ENCODE data around the gene CIZ1.
"Not testable (repeated sequence)": the region's sequence is repeated elsewhere in the genome, so short reads cannot be mapped to it uniquely, and the experiment has no call there.

The CIZ1 gene, protein sequence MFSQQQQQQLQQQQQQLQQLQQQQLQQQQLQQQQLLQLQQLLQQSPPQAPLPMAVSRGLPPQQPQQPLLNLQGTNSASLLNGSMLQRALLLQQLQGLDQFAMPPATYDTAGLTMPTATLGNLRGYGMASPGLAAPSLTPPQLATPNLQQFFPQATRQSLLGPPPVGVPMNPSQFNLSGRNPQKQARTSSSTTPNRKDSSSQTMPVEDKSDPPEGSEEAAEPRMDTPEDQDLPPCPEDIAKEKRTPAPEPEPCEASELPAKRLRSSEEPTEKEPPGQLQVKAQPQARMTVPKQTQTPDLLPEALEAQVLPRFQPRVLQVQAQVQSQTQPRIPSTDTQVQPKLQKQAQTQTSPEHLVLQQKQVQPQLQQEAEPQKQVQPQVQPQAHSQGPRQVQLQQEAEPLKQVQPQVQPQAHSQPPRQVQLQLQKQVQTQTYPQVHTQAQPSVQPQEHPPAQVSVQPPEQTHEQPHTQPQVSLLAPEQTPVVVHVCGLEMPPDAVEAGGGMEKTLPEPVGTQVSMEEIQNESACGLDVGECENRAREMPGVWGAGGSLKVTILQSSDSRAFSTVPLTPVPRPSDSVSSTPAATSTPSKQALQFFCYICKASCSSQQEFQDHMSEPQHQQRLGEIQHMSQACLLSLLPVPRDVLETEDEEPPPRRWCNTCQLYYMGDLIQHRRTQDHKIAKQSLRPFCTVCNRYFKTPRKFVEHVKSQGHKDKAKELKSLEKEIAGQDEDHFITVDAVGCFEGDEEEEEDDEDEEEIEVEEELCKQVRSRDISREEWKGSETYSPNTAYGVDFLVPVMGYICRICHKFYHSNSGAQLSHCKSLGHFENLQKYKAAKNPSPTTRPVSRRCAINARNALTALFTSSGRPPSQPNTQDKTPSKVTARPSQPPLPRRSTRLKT

GRCh38 chr9:128191406-128192046 lies at the start of gene CIZ1:
Gene CIZ1, minus strand, starts transcription at chr9:128191572. Its CDS starts 715 bp downstream, at chr9:128190857.
- peaks cover 23% of the 10 kb centered on the region for H3K4me1 Mint-ChIP-seq (ENCODE audit: low read depth)
- H3K4me3 Mint-ChIP-seq, result peak within 1 kb of the TSS; percentile 99
- peaks cover 22% of the 10 kb centered on the region for H3K36me3 Mint-ChIP-seq (ENCODE audit: low read depth)
- no peaks in the 10 kb centered on the region for H3K27me3 Mint-ChIP-seq (ENCODE audit: low read depth)
- no peaks in the 10 kb centered on the region for H3K9me3 Mint-ChIP-seq
- peak within 1 kb of the TSS; percentile 92 for H3K27ac Mint-ChIP-seq

- Mint-ChIP-seq H3K27me3 (ENCODE audit: low read depth) (peaks cover 4% of the 10 kb centered on the region), H3K36me3 (ENCODE audit: low read depth) (no peaks in the 10 kb centered on the region), H3K9me3 (no peaks in the 10 kb centered on the region), H3K4me3 (no peak overlapping the region), H3K27ac (no peak overlapping the region), H3K4me1 (ENCODE audit: low read depth) (no peaks in the 10 kb centered on the region)
Measured at GRCh38 chr9:128233817-128234406, 42.5 kb upstream of the CIZ1 start.

DNA sequence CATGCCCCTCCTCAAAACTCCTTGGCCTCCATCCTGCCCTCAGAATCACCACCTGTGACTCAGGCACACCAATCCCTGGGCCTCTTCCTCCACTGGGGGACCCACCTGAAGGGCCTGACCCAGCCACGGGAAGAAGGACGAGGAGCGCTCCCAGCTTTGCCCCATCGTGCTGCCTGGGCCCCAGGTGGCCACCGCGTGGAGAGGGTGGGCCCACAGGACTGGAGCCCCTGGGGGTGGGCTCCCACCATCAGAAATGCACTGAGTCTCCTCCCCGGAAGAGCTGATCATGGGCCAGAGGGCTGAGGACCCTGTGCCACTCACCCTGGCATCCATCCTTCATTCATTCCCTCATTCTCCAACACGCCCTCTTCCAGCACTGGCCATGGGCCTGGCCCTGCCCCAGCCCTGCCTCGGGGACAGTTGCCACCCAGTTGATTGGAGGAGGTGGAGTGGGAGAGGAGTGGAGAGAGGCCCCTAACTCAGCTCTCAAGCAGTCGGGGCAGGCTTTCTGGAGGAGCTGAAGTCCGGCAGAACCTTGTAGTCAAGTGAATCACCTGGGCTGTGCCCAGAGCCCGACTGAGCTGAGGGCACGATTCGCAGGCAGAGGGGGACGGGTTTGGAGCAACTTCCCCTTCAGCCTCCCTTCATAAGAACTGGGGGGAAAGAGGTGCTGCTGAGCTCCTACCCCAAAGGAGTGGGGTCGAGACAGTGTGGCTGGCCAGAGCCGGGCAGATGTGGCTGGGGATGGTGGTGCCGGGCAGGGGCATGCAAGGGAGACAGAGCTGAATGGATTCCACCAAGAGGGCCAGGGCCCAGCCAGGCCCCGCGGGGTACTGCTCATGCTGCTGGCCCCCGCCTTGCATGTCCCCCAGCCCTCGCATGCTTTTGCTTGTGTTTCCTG lies 41.4 kb upstream of the CIZ1 start:
- Mint-ChIP-seq H3K27me3 (ENCODE audit: low read depth) (peaks cover 4% of the 10 kb centered on the region), H3K4me3 (no peak overlapping the region), H3K36me3 (ENCODE audit: low read depth) (no peaks in the 10 kb centered on the region), H3K4me1 (ENCODE audit: low read depth) (no peaks in the 10 kb centered on the region), H3K9me3 (no peaks in the 10 kb centered on the region), H3K27ac (no peak overlapping the region)

- H3K9me3 Mint-ChIP-seq, result no peaks in the 10 kb centered on the region
- no peaks in the 10 kb centered on the region for H3K36me3 Mint-ChIP-seq (ENCODE audit: low read depth)
- H3K27ac Mint-ChIP-seq, result no peak overlapping the region
- peaks cover 4% of the 10 kb centered on the region for H3K27me3 Mint-ChIP-seq (ENCODE audit: low read depth)
- no peaks in the 10 kb centered on the region for H3K4me1 Mint-ChIP-seq (ENCODE audit: low read depth)
- no peak overlapping the region for H3K4me3 Mint-ChIP-seq
Measured at GRCh38 chr9:128231638-128232527, 40.5 kb upstream of the CIZ1 start.

DNA sequence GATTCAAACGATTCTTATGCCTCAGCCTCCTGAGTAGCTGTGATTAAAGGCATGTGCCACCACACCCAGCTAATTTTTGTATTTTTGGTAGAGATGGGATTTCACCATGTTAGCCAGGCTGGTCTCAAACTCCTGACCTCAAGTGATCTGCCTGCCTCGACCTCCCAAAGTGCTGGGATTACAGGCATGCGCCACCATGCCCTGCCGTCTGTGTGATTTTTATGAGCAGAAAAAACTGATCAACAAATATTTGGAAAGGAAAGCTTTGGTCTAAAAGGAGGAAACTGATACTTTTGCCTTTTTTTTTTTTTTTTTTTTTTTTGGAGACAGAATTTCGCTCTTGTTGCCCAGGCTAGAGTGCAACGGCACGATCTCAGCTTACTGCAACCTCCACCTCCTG lies 39.5 kb upstream of the CIZ1 start:
- not testable (repeated sequence) for H3K36me3 Mint-ChIP-seq (ENCODE audit: low read depth); H3K4me3 Mint-ChIP-seq; H3K4me1 Mint-ChIP-seq (ENCODE audit: low read depth); H3K27me3 Mint-ChIP-seq (ENCODE audit: low read depth); H3K9me3 Mint-ChIP-seq; H3K27ac Mint-ChIP-seq

- Mint-ChIP-seq H3K27ac (no peak overlapping the region), H3K36me3 (ENCODE audit: low read depth) (no peaks in the 10 kb centered on the region), H3K4me1 (ENCODE audit: low read depth) (no peaks in the 10 kb centered on the region), H3K27me3 (ENCODE audit: low read depth) (peaks cover 5% of the 10 kb centered on the region), H3K9me3 (no peaks in the 10 kb centered on the region), H3K4me3 (no peak overlapping the region)
Measured at GRCh38 chr9:128226412-128226801, 35.0 kb upstream of the CIZ1 start.

DNA sequence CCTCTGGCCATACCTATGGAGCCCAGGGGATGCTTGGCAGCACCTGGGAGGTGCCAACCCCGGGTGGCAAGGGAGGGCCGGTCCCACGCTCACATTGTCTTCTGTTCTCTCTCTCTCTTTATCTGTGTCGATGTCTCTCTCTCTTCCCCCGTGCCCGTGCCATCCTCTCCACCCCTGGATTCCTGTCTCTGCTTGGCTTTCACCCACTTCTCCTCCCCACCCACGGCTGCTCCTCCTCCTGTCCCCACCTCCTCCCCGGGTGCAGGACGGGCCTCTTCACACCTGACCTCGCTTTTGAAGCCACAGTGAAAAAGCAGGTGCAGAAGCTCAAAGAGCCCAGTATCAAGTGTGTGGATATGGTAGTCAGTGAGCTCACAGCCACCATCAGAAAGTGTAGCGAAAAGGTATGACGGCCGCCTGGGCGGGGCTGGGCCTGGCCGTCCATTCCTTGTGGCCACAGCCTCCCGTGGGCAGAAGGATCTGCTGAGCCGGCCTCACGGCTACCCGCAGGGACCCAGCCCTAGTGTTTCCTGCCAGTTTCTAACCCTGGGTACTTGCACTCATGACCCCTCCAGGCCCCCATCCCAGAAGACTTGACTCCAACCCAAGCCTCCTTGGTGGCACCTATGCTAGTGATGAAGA lies 34.5 kb upstream of the CIZ1 start:
- peaks cover under 1% of the 10 kb centered on the region for H3K4me1 Mint-ChIP-seq (ENCODE audit: low read depth)
- H3K27me3 Mint-ChIP-seq (ENCODE audit: low read depth), result peaks cover 5% of the 10 kb centered on the region
- H3K36me3 Mint-ChIP-seq (ENCODE audit: low read depth), result no peaks in the 10 kb centered on the region
- no peaks in the 10 kb centered on the region for H3K9me3 Mint-ChIP-seq
- H3K4me3 Mint-ChIP-seq, result no peak overlapping the region
- H3K27ac Mint-ChIP-seq, result no peak overlapping the region

DNA sequence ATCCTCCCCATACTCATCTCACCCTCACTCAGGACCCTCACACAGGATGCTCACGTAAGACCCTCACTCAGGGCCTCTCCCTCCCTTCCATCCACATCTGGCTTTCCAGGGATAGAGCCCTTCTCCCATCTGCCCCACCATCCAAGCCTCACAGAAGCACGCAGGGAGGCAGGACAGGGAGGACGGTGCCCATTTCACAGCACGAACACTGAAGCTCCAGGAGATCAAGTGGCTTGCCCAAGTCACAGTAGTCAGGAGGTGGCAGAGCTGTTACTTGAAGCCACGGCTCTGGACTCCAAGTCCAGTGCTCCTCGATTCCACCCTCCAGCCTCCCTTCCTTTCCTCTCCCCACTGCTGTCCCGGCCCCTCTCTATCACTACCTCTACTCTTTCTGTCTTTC lies 33.5 kb upstream of the CIZ1 start:
- no peaks in the 10 kb centered on the region for H3K9me3 Mint-ChIP-seq
- H3K4me3 Mint-ChIP-seq, result no peak overlapping the region
- no peak overlapping the region for H3K27ac Mint-ChIP-seq
- peaks cover 5% of the 10 kb centered on the region for H3K27me3 Mint-ChIP-seq (ENCODE audit: low read depth)
- no peaks in the 10 kb centered on the region for H3K36me3 Mint-ChIP-seq (ENCODE audit: low read depth)
- H3K4me1 Mint-ChIP-seq (ENCODE audit: low read depth), result peaks cover 3% of the 10 kb centered on the region

DNA sequence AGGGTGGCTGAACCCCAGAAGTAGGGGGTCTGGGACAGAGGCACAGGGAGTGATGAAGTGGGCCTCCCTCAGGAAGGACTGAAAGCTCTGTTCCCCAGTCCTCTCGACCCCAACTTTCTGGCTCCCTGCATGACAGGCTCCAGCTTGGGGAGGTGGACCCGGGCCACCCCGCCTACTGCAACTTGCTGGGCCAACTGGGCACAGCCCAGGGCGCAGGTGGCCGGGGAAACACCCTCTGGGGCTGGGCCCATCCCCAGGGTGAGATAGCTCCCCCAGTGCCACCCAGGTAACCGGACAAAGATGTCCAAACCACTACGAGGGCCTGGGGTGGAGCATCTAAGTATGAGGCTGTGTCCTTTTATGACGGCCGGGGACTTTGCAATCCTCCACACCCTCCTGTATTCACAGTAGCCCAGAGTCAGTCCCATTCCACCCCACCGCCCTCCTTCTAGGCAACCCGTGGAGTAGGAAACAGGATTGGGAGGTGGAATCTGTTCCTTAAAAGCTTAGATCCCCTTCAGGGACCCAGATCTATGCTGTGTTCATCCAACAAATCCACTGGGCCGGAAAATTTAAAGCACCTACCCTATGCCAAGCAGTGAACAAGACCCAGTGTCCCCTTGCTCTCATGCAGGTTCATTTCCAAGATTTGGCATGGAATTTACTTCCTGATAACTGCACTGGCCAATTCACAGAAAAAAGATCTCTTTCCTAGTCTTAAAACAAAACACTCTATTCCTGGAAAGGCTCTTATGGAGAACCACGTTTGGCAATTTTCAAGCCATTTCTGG lies 31.7 kb upstream of the CIZ1 start:
- Mint-ChIP-seq H3K4me1 (ENCODE audit: low read depth) (peaks cover 13% of the 10 kb centered on the region), H3K9me3 (no peaks in the 10 kb centered on the region), H3K27ac (no peak overlapping the region), H3K27me3 (ENCODE audit: low read depth) (peaks cover 5% of the 10 kb centered on the region), H3K4me3 (no peak overlapping the region), H3K36me3 (ENCODE audit: low read depth) (no peaks in the 10 kb centered on the region)

DNA sequence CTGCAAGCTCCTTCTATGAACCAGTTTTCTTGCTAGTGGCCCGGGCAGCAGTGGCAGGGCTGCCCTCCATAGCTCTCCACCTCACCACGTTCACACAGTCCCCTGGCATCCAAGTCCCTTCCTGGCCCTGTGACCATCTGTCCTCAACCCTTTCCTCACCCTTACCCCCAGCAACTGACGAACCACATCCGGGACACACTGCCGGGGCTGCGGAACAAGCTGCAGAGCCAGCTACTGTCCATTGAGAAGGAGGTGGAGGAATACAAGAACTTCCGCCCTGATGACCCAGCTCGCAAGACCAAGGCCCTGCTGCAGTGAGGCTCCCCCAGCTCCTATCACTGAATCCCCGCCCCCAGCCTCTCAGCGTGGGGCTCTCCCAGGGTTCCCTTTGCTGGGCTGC lies 30.7 kb upstream of the CIZ1 start:
- H3K9me3 Mint-ChIP-seq, result no peaks in the 10 kb centered on the region
- H3K4me3 Mint-ChIP-seq, result no peak overlapping the region
- peaks cover 5% of the 10 kb centered on the region for H3K27me3 Mint-ChIP-seq (ENCODE audit: low read depth)
- peaks cover 13% of the 10 kb centered on the region for H3K4me1 Mint-ChIP-seq (ENCODE audit: low read depth)
- H3K36me3 Mint-ChIP-seq (ENCODE audit: low read depth), result no peaks in the 10 kb centered on the region
- H3K27ac Mint-ChIP-seq, result no peak overlapping the region

- Mint-ChIP-seq H3K27me3 (ENCODE audit: low read depth) (peaks cover 3% of the 10 kb centered on the region), H3K36me3 (ENCODE audit: low read depth) (no peaks in the 10 kb centered on the region), H3K9me3 (no peaks in the 10 kb centered on the region), H3K4me1 (ENCODE audit: low read depth) (peaks cover 13% of the 10 kb centered on the region), H3K27ac (no peak overlapping the region), H3K4me3 (no peak overlapping the region)
Measured at GRCh38 chr9:128219831-128220230, 28.5 kb upstream of the CIZ1 start.

Data from T-helper 1 cell treated with Interleukin-12 subunit alpha and Interleukin-12 subunit beta and Interleukin-4 antibody, amounts not matched to agents 30 μg/mL and 1 μg/mL, for 36 hours (primary cell).